SU-DHL-6 (cell line): ENCODE results near the gene PLCB2.

ENCODE experiments used
- H2AFZ ChIP-seq: fragments of 200-600 bp; sonication (generic); 2 replicates; pipeline ENCODE4 v1.6.1; 2014; ENCODE audit warnings: low read depth, mild to moderate bottlenecking, moderate library complexity, mixed read lengths, antibody characterized with exemption, low read length; ENCODE audit not compliant: severe bottlenecking
- H3F3A ChIP-seq: fragments of 200-600 bp; shearing (Covaris generic); 2 replicates; pipeline ENCODE4 v1.6.0; 2016; ENCODE audit warnings: antibody characterized with exemption, mild to moderate bottlenecking; ENCODE audit not compliant: insufficient read depth
- H3K27ac ChIP-seq: fragments of 200-600 bp; sonication (generic); 2 replicates; pipeline ENCODE4 v1.5.1; 2016; ENCODE audit warnings: low read depth, mild to moderate bottlenecking, low read length, moderate library complexity, mixed read lengths
- H3K27me3 ChIP-seq: fragments of 200-600 bp; sonication (generic), shearing (Covaris generic); 2 replicates; pipeline ENCODE4 v1.6.0; 2014; ENCODE audit warnings: mild to moderate bottlenecking, low read length
- H3K36me3 ChIP-seq: fragments of 200-600 bp; sonication (generic); 2 replicates; pipeline ENCODE4 v1.6.1; 2014; ENCODE audit warnings: mild to moderate bottlenecking, low read length, mixed read lengths
- H3K4me2 ChIP-seq: fragments of 300-600, 200-600 bp; shearing (Covaris generic), sonication (generic); 2 replicates; pipeline ENCODE4 v1.6.0; 2014; ENCODE audit warnings: low read length, low read depth, mild to moderate bottlenecking; ENCODE audit not compliant: poor library complexity, severe bottlenecking
- H3K4me3 ChIP-seq: fragments of 200-600 bp; sonication (generic); 2 replicates; pipeline ENCODE4 v1.5.1; 2014; ENCODE audit warnings: antibody characterized with exemption, low read length, mild to moderate bottlenecking, mixed read lengths; ENCODE audit not compliant: insufficient read depth, poor library complexity, severe bottlenecking
- H3K79me2 ChIP-seq: fragments of 200-600 bp; sonication (generic); 2 replicates; pipeline ENCODE4 v1.6.1; 2014; ENCODE audit warnings: mild to moderate bottlenecking, low read length, moderate library complexity; ENCODE audit not compliant: insufficient read depth
- H3K9ac ChIP-seq: fragments of 200-600 bp; sonication (generic); 2 replicates; pipeline ENCODE4 v1.7.0; 2014; ENCODE audit warnings: mild to moderate bottlenecking, low read length
- H3K9me2 ChIP-seq: fragments of 200-600 bp; sonication (generic); replicated peaks from 2 replicates; pipeline ENCODE4 v1.6.1; 2014; ENCODE audit warnings: low read length; ENCODE audit not compliant: insufficient read depth
- H3K9me3 ChIP-seq: fragments of 200-600 bp; sonication (generic); 2 replicates; pipeline ENCODE4 v1.6.1; 2014; ENCODE audit warnings: low read length, mixed read lengths; ENCODE audit not compliant: insufficient read depth
- H4K20me1 ChIP-seq: fragments of 200-600 bp; sonication (generic); 2 replicates; pipeline ENCODE4 v1.6.1; 2014; ENCODE audit warnings: low read depth, mild to moderate bottlenecking, antibody characterized with exemption, low read length, moderate library complexity, mixed read lengths
- CTCF ChIP-seq: fragments of 200-600 bp; sonication (generic); IDR thresholded peaks from one replicate; pipeline ENCODE4 v1.5.1; 2017; ENCODE audit warnings: antibody characterized with exemption, mild to moderate bottlenecking, low read length, moderate library complexity; ENCODE audit not compliant: insufficient read depth, poor library complexity, severe bottlenecking
- EZH2phosphoT487 ChIP-seq: fragments of 200-600 bp; sonication (generic), shearing (Covaris generic); conservative IDR thresholded peaks from 2 replicates; pipeline ENCODE4 v1.6.1; 2018; ENCODE audit warnings: mild to moderate bottlenecking, antibody characterized with exemption, low read length, moderate library complexity, mixed read lengths

Gene PLCB2

GRCh38 chr15:40259021-40259420 is 48.7 kb downstream of the PLCB2 start:
- Histone ChIP-seq H3K36me3 (no peaks in the 10 kb centered on the region), H3K4me2 (no peak overlapping the region), H3K27me3 (no peaks in the 10 kb centered on the region), H3K79me2 (no peaks in the 10 kb centered on the region), H3K9me2 (no peaks in the 10 kb centered on the region), H3K4me3 (no peak overlapping the region), H3K9me3 (no peaks in the 10 kb centered on the region), H3K9ac (no peak overlapping the region), H4K20me1 (no peaks in the 10 kb centered on the region), H3F3A (no peaks in the 10 kb centered on the region), H3K27ac (no peak overlapping the region), H2AFZ (no peak overlapping the region)
- TF ChIP-seq CTCF, result no peak

- Histone ChIP-seq H3K4me3 (no peak overlapping the region), H3K27ac (no peak overlapping the region), H3K79me2 (no peaks in the 10 kb centered on the region), H3F3A (no peaks in the 10 kb centered on the region), H4K20me1 (no peaks in the 10 kb centered on the region), H3K4me2 (no peak overlapping the region), H3K27me3 (no peaks in the 10 kb centered on the region), H3K9me3 (no peaks in the 10 kb centered on the region), H3K36me3 (no peaks in the 10 kb centered on the region), H2AFZ (no peak overlapping the region), H3K9me2 (no peaks in the 10 kb centered on the region), H3K9ac (no peak overlapping the region)
- TF ChIP-seq EZH2phosphoT487, result no peak
Observed at GRCh38 chr15:40258544-40258943, 49.2 kb downstream of the PLCB2 start.

- H3K27me3 ChIP-seq, result no peaks in the 10 kb centered on the region
- no peak overlapping the region for H2AFZ ChIP-seq
- no peaks in the 10 kb centered on the region for H4K20me1 ChIP-seq
- no peaks in the 10 kb centered on the region for H3K9me2 ChIP-seq
- no peak overlapping the region for H3K27ac ChIP-seq
- no peaks in the 10 kb centered on the region for H3K36me3 ChIP-seq
- H3K9me3 ChIP-seq, result no peaks in the 10 kb centered on the region
- TF ChIP-seq EZH2phosphoT487, result no peak
- TF ChIP-seq CTCF, result no peak
- H3K79me2 ChIP-seq, result no peaks in the 10 kb centered on the region
- H3F3A ChIP-seq, result no peaks in the 10 kb centered on the region
- no peak overlapping the region for H3K4me3 ChIP-seq
- no peak overlapping the region for H3K9ac ChIP-seq
- no peak overlapping the region for H3K4me2 ChIP-seq
Observed at GRCh38 chr15:40257656-40258450, 49.9 kb downstream of the PLCB2 start.

- Histone ChIP-seq H4K20me1 (no peaks in the 10 kb centered on the region), H3K4me3 (no peak overlapping the region), H2AFZ (no peak overlapping the region), H3F3A (no peaks in the 10 kb centered on the region), H3K27ac (no peak overlapping the region), H3K9ac (no peak overlapping the region), H3K9me3 (no peaks in the 10 kb centered on the region), H3K4me2 (no peak overlapping the region), H3K27me3 (no peaks in the 10 kb centered on the region), H3K36me3 (no peaks in the 10 kb centered on the region), H3K79me2 (no peaks in the 10 kb centered on the region), H3K9me2 (no peaks in the 10 kb centered on the region)
- TF ChIP-seq EZH2phosphoT487 (no peak), CTCF (no peak)
Observed at GRCh38 chr15:40256638-40257235, 51.0 kb downstream of the PLCB2 start.
